Trophoblast cell (in vitro differentiated cells and primary cell): ENCODE results near the gene STYXL1.

Source experiments
- DNase-seq, 2 donors: peaks; one replicate each; pipeline ENCODE4 v3.0.0-alpha.2; 2016
- H2AFZ ChIP-seq: 2 replicates; pipeline ENCODE4 v1.6.1; 2013; ENCODE audit warnings: low read length, moderate library complexity, mild to moderate bottlenecking; ENCODE audit not compliant: insufficient read depth, poor library complexity
- H2AK5ac ChIP-seq: 2 replicates; pipeline ENCODE4 v1.6.1; 2013; ENCODE audit warnings: mild to moderate bottlenecking, low read length
- H2BK120ac ChIP-seq: 2 replicates; pipeline ENCODE4 v1.6.1; 2013; ENCODE audit warnings: low read length, mild to moderate bottlenecking, moderate library complexity; ENCODE audit not compliant: insufficient read depth, poor library complexity
- H2BK12ac ChIP-seq: 2 replicates; pipeline ENCODE4 v1.6.1; 2013; ENCODE audit warnings: mild to moderate bottlenecking, low read length, moderate library complexity
- H2BK5ac ChIP-seq: 2 replicates; pipeline ENCODE4 v1.6.1; 2013; ENCODE audit warnings: low read length, low read depth, moderate library complexity, mild to moderate bottlenecking; ENCODE audit not compliant: poor library complexity
- H3K14ac ChIP-seq: 2 replicates; pipeline ENCODE4 v1.6.1; 2013; ENCODE audit warnings: mild to moderate bottlenecking, low read length
- H3K18ac ChIP-seq: 2 replicates; pipeline ENCODE4 v1.6.1; 2013; ENCODE audit warnings: mild to moderate bottlenecking, low read length
- H3K23ac ChIP-seq: 2 replicates; pipeline ENCODE4 v1.6.1; 2013; ENCODE audit warnings: low read length
- H3K27ac ChIP-seq: 2 replicates; pipeline ENCODE4 v1.5.1; 2013; ENCODE audit warnings: low read depth, mild to moderate bottlenecking, inconsistent platforms, low read length, moderate library complexity
- H3K27me3 ChIP-seq: 2 replicates; pipeline ENCODE4 v1.6.1; 2013; ENCODE audit warnings: inconsistent platforms, mild to moderate bottlenecking, low read length, moderate library complexity; ENCODE audit not compliant: insufficient read depth
- H3K36me3 ChIP-seq, 2 experiments: 1 replicate in 1 of 2; 2 replicates in 1 of 2; pipeline ENCODE4 v1.6.1; 2013; ENCODE audit warnings: low read length in 2 of 2, mild to moderate bottlenecking in 2 of 2, moderate library complexity in 1 of 2; ENCODE audit not compliant: insufficient read depth in 2 of 2, control insufficient read depth in 1 of 2
- H3K4ac ChIP-seq: 2 replicates; pipeline ENCODE4 v1.6.1; 2013; ENCODE audit warnings: low read depth, mild to moderate bottlenecking, low read length, moderate library complexity
- H3K4me1 ChIP-seq, 2 experiments: 1 replicate in 1 of 2; 2 replicates in 1 of 2; pipeline ENCODE4 v1.6.1; 2013; ENCODE audit warnings: low read length in 2 of 2, mild to moderate bottlenecking in 2 of 2, moderate library complexity in 1 of 2; ENCODE audit not compliant: insufficient read depth in 2 of 2, control insufficient read depth in 1 of 2
- H3K4me2 ChIP-seq: 2 replicates; pipeline ENCODE4 v1.6.1; 2013; ENCODE audit warnings: inconsistent platforms, mild to moderate bottlenecking, low read length, moderate library complexity
- H3K4me3 ChIP-seq: 2 replicates; pipeline ENCODE4 v1.5.1; 2013; ENCODE audit warnings: mild to moderate bottlenecking, low read depth, low read length, inconsistent platforms
- H3K79me1 ChIP-seq: one replicate; pipeline ENCODE4 v1.6.1; 2013; ENCODE audit warnings: low read length
- H3K79me2 ChIP-seq: 2 replicates; pipeline ENCODE4 v1.6.1; 2013; ENCODE audit warnings: low read length, mild to moderate bottlenecking; ENCODE audit not compliant: control insufficient read depth, insufficient read depth, poor library complexity
- H3K9ac ChIP-seq: 2 replicates; pipeline ENCODE4 v1.6.1; 2013; ENCODE audit warnings: mild to moderate bottlenecking, low read length
- H3K9me3 ChIP-seq: 2 replicates; pipeline ENCODE4 v1.6.1; 2013; ENCODE audit warnings: low read depth, mild to moderate bottlenecking, control low read depth, inconsistent platforms, low read length; ENCODE audit not compliant: insufficient read depth
- H4K12ac ChIP-seq: 2 replicates; pipeline ENCODE4 v1.6.1; 2013; ENCODE audit warnings: low read depth, mild to moderate bottlenecking, low read length, moderate library complexity
- H4K8ac ChIP-seq: 2 replicates; pipeline ENCODE4 v1.6.1; 2013; ENCODE audit warnings: low read depth, mild to moderate bottlenecking, low read length, moderate library complexity
- H4K91ac ChIP-seq: one replicate; pipeline ENCODE4 v1.6.1; 2013; ENCODE audit warnings: low read depth, mild to moderate bottlenecking, low read length, moderate library complexity
- WGBS: extraction: QIAGEN DNeasy Blood & Tissue Kit; methylation state at CpG from one replicate; pipeline ENCODE4 v1.1.7; 2013; ENCODE audit warnings: missing lambda C conversion rate; ENCODE audit not compliant: insufficient read length, insufficient coverage; ENCODE audit errors: extremely low coverage; 5-methylcytosine and 5-hydroxymethylcytosine counted together

STYXL1 gene

GRCh38 chr7:76047305-76047810 lies 442 bp downstream of the STYXL1 start:
- Histone ChIP-seq H3K9ac (peak overlapping the region; percentile 97), H4K8ac (peak overlapping the region; percentile 91), H2AFZ (peak overlapping the region; percentile 58), H2BK12ac (no peak overlapping the region), H3K79me2 (peaks cover 13% of the 10 kb centered on the region), H3K4me3 (peak overlapping the region; percentile 94), H3K4me2 (peak overlapping the region; percentile 68), H3K18ac (peak overlapping the region; percentile 68), H4K91ac (peak overlapping the region; percentile 78), H2BK120ac (peak overlapping the region; percentile 25), H3K14ac (peak overlapping the region; percentile 45), H2AK5ac (peak overlapping the region; percentile 53), H3K23ac (no peak overlapping the region), H3K36me3 (no peaks in the 10 kb centered on the region), H3K9me3 (no peaks in the 10 kb centered on the region), H4K12ac (peak overlapping the region; percentile 84), H2BK5ac (peak overlapping the region; percentile 29), H3K27me3 (no peaks in the 10 kb centered on the region), H3K79me1 (peaks cover 10% of the 10 kb centered on the region), H3K4ac (peak overlapping the region; percentile 78), H3K4me1 (peaks cover 4 to 6% of the 10 kb centered on the region in 2 experiments), H3K27ac (peak overlapping the region; percentile 79)
- peak; percentile 9 to 43 for DNase-seq
- no CpG with 5 or more reads among the region's 21 CpGs for WGBS

DNA sequence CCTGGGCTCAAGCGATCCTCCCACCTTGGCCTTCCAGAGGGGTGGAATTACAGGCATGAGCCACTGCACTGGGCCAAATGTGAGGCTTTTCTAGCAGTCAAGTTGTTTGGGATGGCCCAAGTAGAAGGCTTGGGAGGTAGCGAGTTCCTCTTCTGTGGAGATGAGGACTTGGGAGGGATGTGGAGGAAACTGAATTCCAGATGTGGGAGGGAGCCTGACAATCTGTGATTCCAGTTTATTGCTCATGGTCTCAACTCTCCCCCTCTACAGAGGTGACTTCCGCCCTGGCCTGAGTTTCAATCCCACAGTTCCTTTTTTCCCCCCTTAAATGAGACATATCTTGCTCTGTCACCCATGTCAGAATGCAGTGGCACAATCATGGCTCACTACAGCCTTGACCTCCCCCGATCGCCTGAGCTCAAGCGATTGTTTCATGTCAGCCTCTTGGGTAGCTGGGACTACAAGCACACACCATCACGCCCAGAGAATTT lies 3.4 kb downstream of the STYXL1 start:
- Histone ChIP-seq H3K14ac (no peak overlapping the region), H3K4me2 (no peak overlapping the region), H3K4me1 (peaks cover 4 to 10% of the 10 kb centered on the region in 2 experiments), H3K27me3 (no peaks in the 10 kb centered on the region), H4K91ac (no peak overlapping the region), H4K8ac (no peak overlapping the region), H3K18ac (no peak overlapping the region), H3K23ac (no peak overlapping the region), H2BK5ac (no peak overlapping the region), H3K36me3 (no peaks in the 10 kb centered on the region), H2AFZ (no peak overlapping the region), H3K79me2 (peaks cover 13% of the 10 kb centered on the region), H2AK5ac (no peak overlapping the region), H3K4ac (no peak overlapping the region), H3K9me3 (no peaks in the 10 kb centered on the region), H3K79me1 (peaks cover 10% of the 10 kb centered on the region), H3K9ac (no peak overlapping the region), H2BK12ac (no peak overlapping the region), H3K4me3 (no peak overlapping the region), H4K12ac (no peak overlapping the region), H3K27ac (no peak overlapping the region), H2BK120ac (no peak overlapping the region)
- no CpG with 5 or more reads among the region's 7 CpGs for WGBS
- no peak for DNase-seq

GRCh38 chr7:76040126-76040525 lies 7.7 kb downstream of the STYXL1 start:
- no peak overlapping the region for H4K91ac ChIP-seq
- no peak overlapping the region for H3K14ac ChIP-seq
- no peak overlapping the region for H3K4me2 ChIP-seq
- no peak overlapping the region for H2BK120ac ChIP-seq
- peaks cover 0 to 7% of the 10 kb centered on the region in 2 experiments for H3K4me1 ChIP-seq
- H2BK12ac ChIP-seq: no peak overlapping the region
- H2AK5ac ChIP-seq: no peak overlapping the region
- H3K9me3 ChIP-seq: no peaks in the 10 kb centered on the region
- H3K79me2 ChIP-seq: no peaks in the 10 kb centered on the region
- H3K79me1 ChIP-seq: no peaks in the 10 kb centered on the region
- no peak for DNase-seq
- H3K27ac ChIP-seq: no peak overlapping the region
- H3K4me3 ChIP-seq: no peak overlapping the region
- no peaks in the 10 kb centered on the region for H3K27me3 ChIP-seq
- H3K4ac ChIP-seq: no peak overlapping the region
- H3K18ac ChIP-seq: no peak overlapping the region
- no peak overlapping the region for H4K8ac ChIP-seq
- no peak overlapping the region for H2BK5ac ChIP-seq
- WGBS: no CpG with 5 or more reads among the region's 6 CpGs
- no peak overlapping the region for H2AFZ ChIP-seq
- H3K9ac ChIP-seq: no peak overlapping the region
- H3K36me3 ChIP-seq: no peaks in the 10 kb centered on the region
- no peak overlapping the region for H3K23ac ChIP-seq
- no peak overlapping the region for H4K12ac ChIP-seq

DNA sequence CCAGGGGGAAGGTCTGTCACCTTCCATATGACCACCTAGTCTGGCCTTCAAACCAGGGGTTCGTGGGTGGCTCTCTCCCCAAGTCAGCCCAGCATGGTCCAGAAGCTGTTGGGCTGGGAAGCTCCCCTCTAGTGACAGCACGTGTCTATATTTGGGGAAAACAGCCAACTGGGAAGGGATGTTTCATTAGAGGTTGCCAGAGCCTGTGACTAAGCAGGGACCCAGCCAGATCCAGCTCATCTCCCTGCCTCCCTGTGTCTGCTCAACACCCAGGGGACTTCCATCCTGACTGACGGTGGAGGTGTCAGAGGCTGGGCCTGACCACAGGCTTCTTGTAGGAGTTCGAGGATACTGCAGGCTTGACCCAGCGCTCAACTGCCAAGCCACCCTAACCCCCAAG lies 10.5 kb downstream of the STYXL1 start:
- H3K27me3 ChIP-seq: no peaks in the 10 kb centered on the region
- H2BK12ac ChIP-seq: no peak overlapping the region
- peaks cover 0 to 7% of the 10 kb centered on the region in 2 experiments for H3K4me1 ChIP-seq
- no peak overlapping the region for H2BK120ac ChIP-seq
- H4K8ac ChIP-seq: no peak overlapping the region
- H3K14ac ChIP-seq: no peak overlapping the region
- H3K4me3 ChIP-seq: no peak overlapping the region
- H3K9ac ChIP-seq: no peak overlapping the region
- no peak overlapping the region for H4K12ac ChIP-seq
- H3K4me2 ChIP-seq: no peak overlapping the region
- H2AK5ac ChIP-seq: no peak overlapping the region
- no peak overlapping the region for H2AFZ ChIP-seq
- no peak overlapping the region for H3K4ac ChIP-seq
- H3K79me1 ChIP-seq: no peaks in the 10 kb centered on the region
- H3K18ac ChIP-seq: peak overlapping the region; percentile 33
- H3K23ac ChIP-seq: no peak overlapping the region
- H3K79me2 ChIP-seq: no peaks in the 10 kb centered on the region
- no peak overlapping the region for H4K91ac ChIP-seq
- no peaks in the 10 kb centered on the region for H3K9me3 ChIP-seq
- no CpG with 5 or more reads among the region's 5 CpGs for WGBS
- H2BK5ac ChIP-seq: no peak overlapping the region
- H3K36me3 ChIP-seq: no peaks in the 10 kb centered on the region
- DNase-seq: no peak
- no peak overlapping the region for H3K27ac ChIP-seq
